Kasumi-1 (cell line): Measurements from ENCODE around the gene OR4C12.
"Not testable (repeated sequence)": the region's sequence is repeated elsewhere in the genome, so short reads cannot be mapped to it uniquely, and the experiment has no call there.

Source experiments
- DNase-seq, 2 experiments: peaks; one replicate each; lab custom pipeline; 2025; lab: John Stamatoyannopoulos, UW

OR4C12 gene

DNA sequence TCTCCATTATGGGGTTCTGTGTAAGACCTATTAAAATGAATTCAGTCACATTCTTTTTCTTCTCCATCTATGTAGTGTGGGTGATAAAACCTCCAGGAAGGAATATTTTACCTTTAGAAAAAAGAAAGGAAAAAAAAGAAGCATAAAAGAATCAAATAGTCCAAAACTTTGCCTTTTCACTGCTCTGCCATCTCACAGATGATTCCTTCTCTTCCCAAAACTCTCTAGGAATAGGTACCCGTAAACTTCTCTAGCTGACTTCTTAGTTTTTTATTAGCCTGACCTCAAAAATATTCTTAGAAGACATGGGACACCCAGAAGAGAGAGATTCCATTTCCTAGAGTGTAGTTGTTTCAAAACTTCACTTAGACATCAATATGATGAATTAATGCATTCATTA, at the start of gene OR4C12:
OR4C12 (minus strand) TSS at position 101 of the 400 bp plus-strand sequence; CDS start at position 67, 34 bp downstream.
- DNase-seq: not testable (repeated sequence)

DNA sequence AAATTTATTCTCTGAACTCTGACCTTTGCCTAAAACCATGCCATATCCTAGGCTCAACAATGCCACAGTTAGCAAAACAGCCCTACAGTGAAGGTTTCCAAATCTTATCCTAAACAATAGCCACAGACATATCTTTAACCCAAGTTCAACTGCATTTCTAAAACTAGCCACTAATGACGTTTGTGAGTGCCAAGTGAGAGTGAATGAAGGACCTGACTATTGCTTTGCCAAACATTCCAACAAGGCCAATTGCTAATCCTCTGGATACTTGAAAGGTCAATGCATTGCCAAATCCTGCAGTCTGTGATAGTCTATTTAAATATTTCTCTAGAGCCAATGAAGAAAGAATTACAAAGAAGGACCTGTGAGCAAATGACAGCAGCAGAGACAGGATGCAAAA, 47.9 kb upstream of the OR4C12 start:
- no peak for DNase-seq

DNA sequence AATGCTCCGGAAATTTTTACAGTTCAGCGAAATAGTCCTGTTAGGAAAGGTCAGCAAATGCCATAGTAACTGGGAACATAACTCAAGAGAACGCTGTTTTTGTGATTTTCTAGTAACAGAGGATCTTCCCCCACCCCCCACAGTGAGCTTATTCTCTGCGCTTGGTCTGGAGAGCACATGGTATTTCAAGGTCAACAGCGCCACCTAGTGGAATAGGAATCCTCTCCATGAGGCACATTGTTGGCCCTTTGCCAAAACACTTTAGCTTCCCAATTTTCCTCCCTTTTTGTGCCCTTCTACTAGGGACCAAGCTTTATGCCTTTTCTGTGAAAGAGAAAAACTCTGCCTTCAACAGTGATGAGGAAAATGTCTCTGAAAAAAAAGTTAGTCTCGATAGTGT, 13.2 kb upstream of the OR4C12 start:
- DNase-seq: peak; percentile 44 to 57

DNA sequence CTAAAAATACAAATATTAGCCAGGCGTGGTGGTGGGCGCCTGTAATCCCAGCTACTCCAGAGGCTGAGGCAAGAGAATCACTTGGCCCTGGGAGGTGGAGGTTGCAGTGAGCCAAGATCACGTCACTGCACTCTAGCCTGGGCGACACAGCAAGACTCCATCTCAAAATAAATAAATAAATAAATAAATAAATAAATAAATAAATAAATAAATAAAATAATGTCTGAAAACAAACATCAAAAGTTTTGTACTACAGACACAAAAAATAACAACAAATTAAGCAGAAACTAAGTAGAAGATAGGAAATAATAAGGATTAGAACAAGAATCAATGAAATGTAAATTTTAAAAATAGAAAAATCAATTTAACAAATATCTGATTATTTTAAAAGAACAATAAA, 8.9 kb downstream of the OR4C12 start:
- DNase-seq: not testable (repeated sequence)

DNA sequence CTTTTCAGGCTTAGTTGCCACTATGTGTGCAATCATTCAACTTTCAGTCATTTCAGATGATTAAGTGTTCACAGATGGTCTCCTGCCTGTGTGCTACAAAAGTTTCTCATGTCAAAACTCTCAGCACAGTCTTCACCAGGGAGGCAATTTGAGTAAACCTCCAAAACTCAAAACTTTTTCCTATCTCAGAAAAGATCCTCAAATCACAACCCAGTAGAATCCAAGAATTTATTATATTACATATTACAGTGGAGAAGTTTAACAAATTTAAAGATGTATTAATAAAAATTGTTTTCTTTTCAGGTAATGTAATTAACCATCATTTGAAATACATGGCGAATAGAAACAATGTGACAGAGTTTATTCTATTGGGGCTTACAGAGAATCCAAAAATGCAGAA, 30.2 kb downstream of the OR4C12 start, which contains the start of gene OR4C13:
OR4C13 (plus strand) TSS at position 301 of the 400 bp plus-strand sequence; CDS start at position 333, 32 bp downstream.
- DNase-seq: no peak

DNA sequence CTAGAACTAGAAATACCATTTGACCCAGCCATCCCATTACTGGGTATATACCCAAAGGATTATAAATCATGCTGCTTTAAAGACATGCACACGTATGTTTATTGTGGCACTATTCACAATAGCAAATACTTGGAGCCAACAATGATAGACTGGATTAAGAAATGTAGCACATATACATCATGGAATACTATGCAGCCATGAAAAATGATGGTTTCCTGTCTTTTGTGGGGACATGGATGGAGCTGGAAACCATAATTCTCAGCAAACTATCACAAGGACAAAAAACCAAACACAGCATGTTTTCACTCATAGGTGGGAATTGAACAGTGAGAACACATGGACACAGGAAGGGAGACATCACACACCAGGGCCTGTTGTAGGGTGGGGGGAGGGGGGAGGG, 33.6 kb downstream of the OR4C12 start:
- DNase-seq: not testable (repeated sequence)
